B cell (primary cell): ENCODE data around the gene ADAM12. TPM values are rescaled to one million over a fixed set of nuclear protein-coding genes. Genes with fewer than 3 reads are reported as not detected.

Experiments used
- ATAC-seq: fragments of 200-7000 bp; cut with Tn5 transposase; one replicate; pipeline ENCODE4 v1.10.0; 2021; ENCODE audit warnings: low read depth, mild to moderate bottlenecking, moderate number of reproducible peaks, moderate library complexity
- CTCF ChIA-PET: fragments of 350-600 bp; sonication (Branson Sonifier 250); formaldehyde crosslinking; loops from one replicate; lab custom pipeline; 2021; ENCODE audit warnings: antibody characterized with exemption, inconsistent platforms; lab: Charles Lee
- POLR2A ChIA-PET: fragments of 350-600 bp; sonication (Branson Sonifier 250); formaldehyde crosslinking; loops from one replicate; lab custom pipeline; 2021; ENCODE audit warnings: antibody characterized with exemption; lab: Charles Lee
- DNase-seq: peaks from one replicate; pipeline ENCODE4 v3.0.0; 2013
- H2AFZ ChIP-seq: 2 replicates; pipeline ENCODE4 v1.6.1; 2012; ENCODE audit warnings: mild to moderate bottlenecking, low read depth, low read length; ENCODE audit not compliant: insufficient read depth, poor library complexity, severe bottlenecking
- H3K27ac ChIP-seq, 2 donors: 1 replicate in 1 of 2; 2 replicates in 1 of 2; pipeline ENCODE4 v1.5.1; 2012 to 2013; ENCODE audit warnings: low read length in 2 of 2, mild to moderate bottlenecking in 2 of 2, moderate library complexity in 1 of 2
- H3K27me3 ChIP-seq, 4 experiments: fragments of 200-600 bp in 1 of 4; sonication (generic) in 1 of 4; replicated peaks in 1 of 4; 1 replicate in 2 of 4; 2 replicates in 2 of 4; pipeline versions ENCODE4 v1.6.1 to v1.7.0; 2013 to 2016; ENCODE audit warnings: low read length in 3 of 4, mild to moderate bottlenecking in 2 of 4, mixed read lengths in 1 of 4, moderate library complexity in 1 of 4; ENCODE audit not compliant: insufficient read depth in 4 of 4, control insufficient read depth in 3 of 4; ENCODE audit errors: control extremely low read depth in 1 of 4
- H3K36me3 ChIP-seq, 2 experiments: replicated peaks in 1 of 2; 1 replicate in 1 of 2; 2 replicates in 1 of 2; pipeline versions ENCODE4 v1.6.1 to v1.7.1; 2013; ENCODE audit warnings: low read length in 1 of 2; ENCODE audit not compliant: insufficient read depth in 2 of 2, control insufficient read depth in 1 of 2; ENCODE audit errors: control extremely low read depth in 1 of 2, extremely low read depth in 1 of 2
- H3K4me1 ChIP-seq, 2 donors: fragments of 200-600 bp in 1 of 2; sonication (generic) in 1 of 2; 1 replicate in 1 of 2; 2 replicates in 1 of 2; pipeline versions ENCODE4 v1.5.1 to v1.6.1; 2013 to 2017; ENCODE audit warnings: low read length in 2 of 2; ENCODE audit not compliant: control insufficient read depth in 2 of 2, insufficient read depth in 2 of 2
- H3K4me2 ChIP-seq: replicated peaks from 2 replicates; pipeline ENCODE3; 2012; ENCODE audit warnings: mild to moderate bottlenecking, low read depth, low read length; ENCODE audit not compliant: poor library complexity, severe bottlenecking
- H3K4me3 ChIP-seq, 5 experiments: fragments of 200-600 bp in 1 of 5; sonication (generic) in 1 of 5; 1 replicate in 3 of 5; 2 replicates in 2 of 5; pipeline versions ENCODE4 v1.5.1 to v1.7.0; 2011 to 2016; ENCODE audit warnings: low read length in 4 of 5, mild to moderate bottlenecking in 4 of 5, low read depth in 2 of 5, control low read depth in 1 of 5, moderate library complexity in 1 of 5; ENCODE audit not compliant: insufficient read depth in 1 of 5; ENCODE audit errors: control extremely low read depth in 1 of 5, extremely low read depth in 1 of 5
- H3K79me2 ChIP-seq: fragments of 200-600 bp; sonication (generic); one replicate; pipeline ENCODE4 v1.6.0; 2016; ENCODE audit warnings: low read length; ENCODE audit not compliant: control insufficient read depth, insufficient read depth
- H3K9ac ChIP-seq: fragments of 200-600 bp; sonication (generic); 2 replicates; pipeline ENCODE4 v1.6.1; 2017; ENCODE audit warnings: mild to moderate bottlenecking, low read length, moderate library complexity
- H3K9me3 ChIP-seq, 3 donors: one replicate each; pipeline versions ENCODE4 v1.6.1 to v1.7.1; 2013; ENCODE audit warnings: low read length in 2 of 3; ENCODE audit not compliant: control insufficient read depth in 2 of 3, insufficient read depth in 1 of 3; ENCODE audit errors: control extremely low read depth in 1 of 3
- H4K20me1 ChIP-seq: 2 replicates; pipeline ENCODE4 v1.6.0; 2012; ENCODE audit warnings: mild to moderate bottlenecking, low read length; ENCODE audit not compliant: insufficient read depth, control insufficient read depth, poor library complexity, severe bottlenecking
- H3K27ac Mint-ChIP-seq: one replicate; pipeline ENCODE4 v1.8.0; 2021; ENCODE audit warnings: mixed read lengths
- H3K27me3 Mint-ChIP-seq: one replicate; pipeline ENCODE4 v1.8.0; 2021; ENCODE audit warnings: mixed read lengths
- H3K4me1 Mint-ChIP-seq: one replicate; pipeline ENCODE4 v1.8.0; 2021; ENCODE audit warnings: mixed read lengths
- H3K4me3 Mint-ChIP-seq: one replicate; pipeline ENCODE4 v1.8.0; 2021; ENCODE audit warnings: mixed read lengths
- H3K9me3 Mint-ChIP-seq: one replicate; pipeline ENCODE4 v1.8.0; 2022; ENCODE audit warnings: mixed read lengths; ENCODE audit not compliant: insufficient read depth
- CTCF ChIP-seq: fragments of 200-600 bp; IDR thresholded peaks from one replicate; pipeline ENCODE4 v1.8.0; 2022; ENCODE audit warnings: antibody characterized with exemption, mild to moderate bottlenecking
- EZH2 ChIP-seq: IDR thresholded peaks from 2 replicates; pipeline ENCODE4 v1.6.1; 2012; ENCODE audit warnings: borderline replicate concordance, low read depth, mild to moderate bottlenecking, moderate library complexity, low read length; ENCODE audit not compliant: insufficient read depth, poor library complexity, severe bottlenecking
- WGBS: methylation state at CpG from one replicate; pipeline ENCODE4 v1.1.5; 2013; ENCODE audit warnings: missing lambda C conversion rate; ENCODE audit not compliant: insufficient coverage; 5-methylcytosine and 5-hydroxymethylcytosine counted together
- intact Hi-C: fragments of 100-400 bp; cut with micrococcal nuclease; formaldehyde crosslinking; loops from one replicate; pipeline ENCODE4 v1.10.0; 2022
- polyA plus RNA-seq: library from polyadenylated mRNA; depleted of rRNA; stranded (reverse); fragments of >200 nt; gene quantifications from 2 replicates; pipeline ENCODE4 v1.2.3, GENCODE V29; 2012
- total RNA-seq, 2 donors: library from RNA; stranded (reverse); fragments of 120-200 nt in 1 of 2; gene quantifications; 1 replicate in 1 of 2; 2 replicates in 1 of 2; pipeline versions ENCODE4 v1.2.3 to v1.2.4, GENCODE V29; 2013 to 2022

ADAM12 gene
- total and polyA plus RNA-seq, 2 donors (not counting 1 experiment from before 2014, with no cell fraction given), result 0.01 to 0.22 TPM

- Histone ChIP-seq H3K79me2 (no peaks in the 10 kb centered on the region), H2AFZ (no peak overlapping the region), H3K27ac (no peak overlapping the region), H3K4me3 (no peak overlapping the region), H3K9ac (no peak overlapping the region), H4K20me1 (no peaks in the 10 kb centered on the region), H3K36me3 (no peaks in the 10 kb centered on the region), H3K9me3 (peaks cover 0 to 2% (median 0%) of the 10 kb centered on the region in 3 donors), H3K4me1 (no peaks in the 10 kb centered on the region), H3K27me3 (no peaks in the 10 kb centered on the region), H3K4me2 (no peak overlapping the region)
- intact Hi-C loops, result no loop called here
- DNase-seq (no peak), ATAC-seq (no peak)
- peaks cover 12% of the 10 kb centered on the region for H3K27me3 Mint-ChIP-seq
- TF ChIP-seq EZH2 (no peak), CTCF (no peak)
- no peaks in the 10 kb centered on the region for H3K9me3 Mint-ChIP-seq
- no peaks in the 10 kb centered on the region for H3K4me1 Mint-ChIP-seq
- no CpG with 5 or more reads among the region's 4 CpGs for WGBS
- no peak overlapping the region for H3K27ac Mint-ChIP-seq
- CTCF ChIA-PET, result no interaction called here
- H3K4me3 Mint-ChIP-seq, result no peak overlapping the region
- POLR2A ChIA-PET, result no interaction called here
Observed at GRCh38 chr10:126400641-126401040, 12.4 kb upstream of the ADAM12 start.

- Mint-ChIP-seq H3K4me1 (no peaks in the 10 kb centered on the region), H3K9me3 (peaks cover 2% of the 10 kb centered on the region), H3K27me3 (peaks cover 13% of the 10 kb centered on the region), H3K4me3 (no peak overlapping the region), H3K27ac (no peak overlapping the region)
- Histone ChIP-seq H3K4me1 (no peaks in the 10 kb centered on the region), H3K4me3 (no peak overlapping the region), H3K4me2 (no peak overlapping the region), H3K27ac (no peak overlapping the region), H3K79me2 (no peaks in the 10 kb centered on the region), H4K20me1 (no peaks in the 10 kb centered on the region), H3K27me3 (no peaks in the 10 kb centered on the region), H3K9me3 (peaks cover 0 to 5% (median 0%) of the 10 kb centered on the region in 3 donors), H3K9ac (no peak overlapping the region), H3K36me3 (no peaks in the 10 kb centered on the region), H2AFZ (no peak overlapping the region)
- ATAC-seq (no peak), DNase-seq (no peak)
- intact Hi-C loops, result no loop called here
- WGBS, result no CpG with 5 or more reads among the region's 4 CpGs
- ChIA-PET CTCF (interaction anchor here (0.6 kb wide), 1 partner anchor 981 kb away, joined by 3 read pairs; no protein-coding TSS in a partner anchor), POLR2A (no interaction called here)
- no peak for TF ChIP-seq EZH2
- TF ChIP-seq CTCF, result no peak
Observed at GRCh38 chr10:126398924-126399323, 10.6 kb upstream of the ADAM12 start.
